Measurements from ENCODE around the gene ASTN1.

DNA sequence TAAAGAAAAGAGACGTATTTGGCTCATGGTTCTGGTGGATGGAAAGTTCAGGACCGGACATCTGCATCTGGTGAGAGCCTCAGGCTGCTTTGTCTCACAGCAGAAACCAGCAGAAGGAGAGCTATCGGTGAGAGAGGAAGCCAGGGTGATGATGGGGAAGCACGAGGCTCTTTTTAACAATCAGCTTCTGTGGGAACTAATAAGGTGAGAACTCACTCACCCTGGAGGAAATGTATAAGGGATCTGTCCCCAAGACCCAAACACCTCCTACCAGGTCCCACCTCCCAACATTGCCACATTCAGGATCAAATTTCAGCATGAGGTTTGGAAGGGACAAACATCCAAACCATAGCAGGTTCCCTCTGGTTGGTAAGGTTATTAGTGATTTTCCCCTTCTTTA is 32.8 kb downstream of the ASTN1 start:
- TF ChIP-seq EZH2 (IDR thresholded peaks at IDR 0.05) (no peak), POLR2AphosphoS5 (IDR thresholded peaks at IDR 0.05; ENCODE audit: borderline replicate concordance, low read depth, low read length) (no peak), FOXP2 (optimal IDR thresholded peaks at IDR 0.05; ENCODE audit: control extremely low read depth, extremely low read length, insufficient read depth) (no peak)
